Stimulated activated CD8-positive, alpha-beta memory T cell treated with anti-CD3 and anti-CD28 coated beads, Interleukin-4, amount 100 ng/mL, for 1 hour (primary cell): Measurements from ENCODE around the gene INTS4.
"Not testable (repeated sequence)": the region's sequence is repeated elsewhere in the genome, so short reads cannot be mapped to it uniquely, and the experiment has no call there.

ENCODE experiments used
- DNase-seq, 2 donors: peaks; one replicate each; pipeline ENCODE4 v3.0.0-alpha.2; 2020; ENCODE audit warnings: low read depth in 2 of 2, low spot score in 1 of 2

INTS4 gene

GRCh38 chr11:77994434-77995362 lies at the start of gene INTS4:
TSS of gene INTS4 (minus strand) at chr11:77994668. CDS start at chr11:77994643, 25 bp downstream.
- peak; percentile 92 to 96 for DNase-seq

GRCh38 chr11:78041843-78042440 lies 47.5 kb upstream of the INTS4 start:
- DNase-seq: no peak

GRCh38 chr11:78041380-78041719 lies 46.9 kb upstream of the INTS4 start:
- not testable (repeated sequence) for DNase-seq

GRCh38 chr11:78040691-78041379 lies 46.4 kb upstream of the INTS4 start:
- no peak for DNase-seq

- DNase-seq: no peak
Measured at GRCh38 chr11:78039919-78040671, 45.6 kb upstream of the INTS4 start.

- no peak for DNase-seq
Measured at GRCh38 chr11:78039391-78039918, 45.0 kb upstream of the INTS4 start.

- no peak for DNase-seq
Measured at GRCh38 chr11:78038697-78039313, 44.3 kb upstream of the INTS4 start.

GRCh38 chr11:78037825-78038620 lies 43.6 kb upstream of the INTS4 start:
- DNase-seq: no peak

- DNase-seq: no peak
Measured at GRCh38 chr11:78037056-78037455, 42.6 kb upstream of the INTS4 start.

- DNase-seq: no peak
Measured at GRCh38 chr11:78036313-78036712, 41.8 kb upstream of the INTS4 start.

GRCh38 chr11:78034623-78035022 lies 40.2 kb upstream of the INTS4 start:
- DNase-seq: no peak

- no peak for DNase-seq
Measured at GRCh38 chr11:78033040-78033439, 38.6 kb upstream of the INTS4 start.

GRCh38 chr11:78032090-78032489 lies 37.6 kb upstream of the INTS4 start:
- DNase-seq: no peak

GRCh38 chr11:78031629-78032028 lies 37.2 kb upstream of the INTS4 start:
- no peak for DNase-seq

- no peak for DNase-seq
Measured at GRCh38 chr11:78030429-78031325, 36.2 kb upstream of the INTS4 start.

GRCh38 chr11:78028423-78028822 lies 34.0 kb upstream of the INTS4 start:
- not testable (repeated sequence) for DNase-seq

GRCh38 chr11:78027759-78028158 lies 33.3 kb upstream of the INTS4 start:
- no peak for DNase-seq

- DNase-seq: no peak
Measured at GRCh38 chr11:78025378-78025777, 30.9 kb upstream of the INTS4 start.

GRCh38 chr11:78023426-78023825 lies 29.0 kb upstream of the INTS4 start:
- DNase-seq: no peak
